Eye (tissue), 1 donor: Measurements from ENCODE around the gene TSSC4.

ENCODE experiments used
- DNase-seq: peaks from one replicate; pipeline ENCODE4 v3.0.0-alpha.2; 2015

The TSSC4 gene

DNA sequence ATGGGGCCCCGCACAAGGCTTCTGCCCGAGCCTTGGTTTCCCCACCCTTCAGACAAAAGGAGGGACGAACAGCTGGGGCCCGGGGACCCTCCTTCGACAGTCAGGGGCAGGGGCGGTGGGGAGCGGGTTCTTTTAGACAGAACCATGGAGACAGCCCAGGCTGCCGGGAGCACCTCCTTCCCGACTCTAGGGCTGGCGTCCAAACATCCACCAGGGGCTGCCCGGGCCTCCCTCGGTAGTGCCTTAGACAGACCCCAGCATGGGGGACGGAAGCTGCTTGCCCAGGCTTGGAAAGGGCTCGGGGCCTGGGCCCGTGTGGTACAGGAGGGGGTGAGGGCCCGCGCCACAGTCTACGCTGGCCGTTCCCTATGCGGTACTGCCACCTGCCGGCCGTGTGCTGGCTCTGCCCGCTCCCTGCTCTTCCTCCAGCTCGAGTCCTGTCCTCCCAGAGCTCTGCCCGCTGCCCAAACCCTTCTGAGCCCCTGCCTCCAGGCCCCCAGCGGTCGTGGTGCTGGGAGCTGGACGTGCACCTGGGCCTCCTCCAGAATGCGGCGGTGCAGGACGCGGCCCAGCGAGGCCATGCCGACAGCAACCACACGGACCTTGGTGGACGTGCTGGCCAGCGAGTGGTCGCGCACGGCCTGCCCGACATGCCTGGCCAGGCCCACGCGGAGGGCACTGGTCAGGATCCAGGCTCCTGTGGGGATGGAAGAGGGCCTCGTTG, 20.1 kb downstream of the TSSC4 start:
- DNase-seq = peak; percentile 94

DNA sequence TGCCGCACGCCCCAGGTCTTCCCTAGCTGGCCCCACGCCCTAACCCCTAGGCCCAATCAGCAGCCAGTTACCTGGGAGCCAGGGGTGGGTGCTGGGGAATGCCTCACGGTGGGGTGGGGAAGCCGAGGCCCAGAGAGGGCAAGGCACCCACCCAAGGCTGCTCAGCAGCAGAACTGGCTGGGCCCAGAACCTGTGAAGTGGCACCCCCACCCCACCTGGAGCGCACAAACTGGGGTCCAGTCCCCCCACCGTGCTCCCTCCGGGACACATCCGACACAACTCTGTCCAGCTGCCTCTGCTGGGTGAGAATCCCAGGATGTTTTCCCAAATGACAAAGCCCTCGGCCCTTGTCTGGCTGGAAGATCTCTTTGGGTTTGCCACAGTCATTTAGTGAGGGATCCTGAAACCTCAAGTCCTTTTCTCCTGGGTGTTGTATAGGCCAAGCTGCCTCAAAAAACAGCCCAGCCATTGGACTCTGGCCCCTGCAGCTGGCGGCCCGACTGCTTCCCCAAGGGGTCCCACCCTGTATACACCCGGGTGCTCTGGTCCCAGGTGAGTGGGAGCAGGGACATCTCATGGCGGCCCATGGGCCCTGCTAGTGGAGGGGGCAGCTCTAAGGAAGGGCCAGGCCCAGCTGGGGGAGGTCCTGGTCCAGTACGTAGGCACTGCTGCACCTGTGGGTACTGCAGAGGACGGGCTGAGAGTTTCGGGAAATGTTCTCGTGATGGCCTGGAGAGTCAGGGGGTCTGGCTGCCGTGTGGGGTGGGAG, 20.9 kb downstream of the TSSC4 start:
- DNase-seq = no peak

DNA sequence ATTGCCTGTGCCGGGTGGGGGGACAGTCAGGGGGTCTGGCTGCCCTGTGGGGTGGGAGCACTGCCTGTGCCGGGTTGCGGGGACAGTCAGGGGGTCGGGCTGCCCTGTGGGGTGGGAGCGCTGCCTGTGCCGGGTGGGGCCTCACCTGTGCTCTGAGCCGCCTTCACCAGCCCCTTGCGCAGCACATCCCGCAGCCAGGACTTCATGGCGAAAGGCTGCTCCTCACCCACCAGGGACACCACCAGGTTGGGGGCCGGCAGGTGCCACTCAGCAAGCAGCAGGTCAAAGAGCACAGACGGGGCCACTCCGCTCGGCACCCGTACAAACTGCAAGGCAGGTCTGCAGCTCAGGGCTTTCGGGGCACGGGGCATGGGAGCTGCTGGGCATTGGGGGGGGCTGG, 21.4 kb downstream of the TSSC4 start:
- no peak for DNase-seq

DNA sequence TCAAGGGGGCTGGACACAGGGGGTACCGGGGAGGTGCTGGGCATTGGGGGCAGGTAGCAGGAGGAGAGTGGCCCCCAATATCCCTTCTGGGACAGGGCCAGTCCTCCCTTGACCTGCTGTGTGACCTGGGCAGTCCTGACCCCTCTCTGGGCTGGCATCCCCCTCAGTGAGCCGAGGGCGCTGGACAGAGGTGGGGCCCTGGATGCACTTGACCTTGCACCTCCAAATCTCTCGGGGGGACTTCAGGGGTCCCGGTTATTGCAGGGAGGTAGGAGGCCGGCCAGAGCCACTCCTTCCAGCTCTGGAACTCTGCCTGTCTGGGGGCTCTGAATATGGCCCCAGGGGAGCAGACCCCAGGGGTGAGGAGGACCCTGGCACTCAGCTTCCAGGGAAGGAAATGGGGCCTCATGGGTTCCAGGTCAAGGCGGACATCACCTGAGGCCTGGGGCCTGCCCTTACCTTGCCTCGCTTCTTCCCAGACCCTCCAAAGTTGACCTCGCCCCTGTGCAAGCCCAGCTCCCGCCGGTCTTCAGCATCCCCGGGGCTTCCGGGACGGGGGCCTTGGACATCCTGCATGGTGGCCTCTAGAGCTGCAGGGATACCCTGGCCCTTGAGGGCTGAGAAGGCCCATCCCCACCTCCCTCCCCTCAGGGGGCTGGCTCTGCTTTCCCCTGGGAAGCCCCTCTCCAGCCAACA, 22.1 kb downstream of the TSSC4 start:
- DNase-seq = no peak

DNA sequence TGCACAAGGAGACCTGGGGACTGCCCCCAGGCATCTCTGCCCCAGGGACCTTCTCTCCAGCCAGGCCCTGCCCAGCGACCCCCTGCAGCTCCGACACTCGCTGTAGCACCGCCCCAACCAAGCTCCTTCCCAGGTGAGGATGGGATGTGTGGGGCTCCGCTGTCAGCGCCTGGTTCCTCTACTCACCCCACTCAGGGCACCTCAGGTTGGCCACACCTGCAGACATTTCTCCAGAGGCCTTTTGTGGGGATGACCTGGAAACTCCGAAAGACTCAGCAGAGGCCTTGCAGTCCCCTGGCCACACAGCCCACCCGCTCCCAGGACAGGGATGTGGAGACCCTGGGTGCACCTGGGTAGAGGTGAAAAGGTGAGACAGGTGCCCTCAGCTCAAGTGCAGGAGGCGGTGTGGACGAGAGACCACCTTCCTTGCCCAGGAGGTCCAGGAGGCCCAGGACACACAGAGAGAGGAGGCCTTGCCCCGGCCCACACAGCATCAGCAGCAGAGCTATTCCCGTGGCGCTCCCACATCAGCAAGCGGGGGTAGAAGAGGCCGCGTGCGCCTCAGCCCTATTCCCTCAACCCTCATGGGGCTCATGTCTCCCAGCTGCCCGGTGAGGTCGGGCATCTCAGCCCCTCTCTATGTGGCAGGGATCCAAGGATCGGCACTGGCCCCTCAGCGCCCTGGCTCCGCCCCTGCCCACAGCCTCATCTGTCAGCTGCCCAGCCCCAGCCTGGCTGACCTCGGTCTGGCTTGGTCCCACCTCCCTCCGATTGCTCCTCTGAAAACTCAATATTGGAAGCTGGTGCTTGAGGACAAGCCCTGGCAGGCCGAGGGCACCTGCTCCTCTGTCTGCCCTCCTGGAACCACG, 22.8 kb downstream of the TSSC4 start:
- no peak for DNase-seq

DNA sequence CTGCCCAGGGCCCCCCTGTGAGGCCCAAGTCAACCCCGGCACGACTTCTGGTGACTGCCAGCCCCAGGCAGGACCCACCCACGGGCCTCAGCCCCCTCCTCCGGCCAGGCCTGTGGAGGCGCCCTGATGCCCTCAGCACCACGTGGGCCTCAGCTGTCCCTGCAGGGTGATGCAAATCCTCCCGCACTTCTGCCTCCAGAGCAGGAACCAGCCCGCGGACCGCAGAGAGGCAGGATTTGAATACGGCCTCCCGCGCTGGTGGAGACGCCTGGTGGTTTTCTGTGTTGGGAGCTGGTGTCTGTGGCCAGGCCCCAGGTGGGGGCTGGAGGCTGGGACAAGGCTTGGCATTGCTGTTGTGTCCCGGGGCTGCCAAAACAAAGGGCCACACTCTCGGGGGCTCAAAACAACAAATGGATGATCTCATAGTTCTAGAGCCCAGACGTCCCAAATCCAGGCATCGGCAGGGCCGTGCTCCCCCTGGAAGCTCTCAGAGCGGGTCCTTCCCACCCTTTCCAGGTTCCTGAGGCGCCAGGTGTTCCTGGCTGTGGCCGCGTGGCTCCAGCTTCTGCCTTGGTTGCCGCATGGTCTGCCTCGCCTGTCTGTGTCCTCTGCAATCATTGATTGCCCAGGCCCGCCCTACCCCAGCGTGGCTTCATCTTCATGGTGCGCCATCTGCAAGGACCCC, 24.4 kb downstream of the TSSC4 start:
- DNase-seq = no peak

DNA sequence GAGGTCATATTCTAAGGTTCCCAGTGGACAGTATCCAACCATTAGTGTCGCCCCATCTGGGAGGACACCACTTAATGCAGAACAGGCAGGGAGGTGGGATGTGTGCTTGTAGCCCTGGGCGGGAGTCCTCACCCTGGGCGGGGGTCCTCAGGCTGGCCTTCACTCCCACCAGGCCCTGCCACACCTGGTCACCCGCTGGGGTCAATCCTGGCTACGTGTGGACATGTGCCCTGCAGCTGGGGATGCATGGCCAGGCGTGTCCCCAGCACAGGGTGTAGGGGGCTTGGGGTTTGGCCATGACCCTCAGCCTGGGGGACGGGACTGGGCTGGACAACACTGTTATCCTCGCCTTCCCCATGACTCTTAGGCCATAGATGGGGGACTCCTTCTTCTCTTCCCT, 25.0 kb downstream of the TSSC4 start:
- no peak for DNase-seq

DNA sequence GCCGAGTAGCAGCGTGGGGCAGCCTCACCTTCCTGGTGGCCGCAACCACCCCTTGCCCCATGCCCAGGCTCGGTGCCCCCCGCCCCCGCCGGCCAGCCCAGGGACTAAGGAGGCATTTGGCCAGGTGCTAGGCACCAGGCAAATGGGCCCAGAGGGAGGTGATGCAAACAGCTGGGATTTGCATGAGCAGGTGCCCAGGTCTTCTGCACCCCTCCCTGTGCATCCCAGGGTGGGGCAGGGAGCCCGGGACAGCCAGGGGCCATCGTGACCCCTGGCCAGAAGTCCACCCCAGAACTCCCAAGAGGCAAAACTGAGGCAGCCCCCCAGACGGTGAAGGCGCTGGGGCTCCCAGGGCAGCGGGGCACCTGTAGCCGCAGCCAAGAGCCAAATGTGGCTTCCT, 25.7 kb downstream of the TSSC4 start:
- DNase-seq = no peak

DNA sequence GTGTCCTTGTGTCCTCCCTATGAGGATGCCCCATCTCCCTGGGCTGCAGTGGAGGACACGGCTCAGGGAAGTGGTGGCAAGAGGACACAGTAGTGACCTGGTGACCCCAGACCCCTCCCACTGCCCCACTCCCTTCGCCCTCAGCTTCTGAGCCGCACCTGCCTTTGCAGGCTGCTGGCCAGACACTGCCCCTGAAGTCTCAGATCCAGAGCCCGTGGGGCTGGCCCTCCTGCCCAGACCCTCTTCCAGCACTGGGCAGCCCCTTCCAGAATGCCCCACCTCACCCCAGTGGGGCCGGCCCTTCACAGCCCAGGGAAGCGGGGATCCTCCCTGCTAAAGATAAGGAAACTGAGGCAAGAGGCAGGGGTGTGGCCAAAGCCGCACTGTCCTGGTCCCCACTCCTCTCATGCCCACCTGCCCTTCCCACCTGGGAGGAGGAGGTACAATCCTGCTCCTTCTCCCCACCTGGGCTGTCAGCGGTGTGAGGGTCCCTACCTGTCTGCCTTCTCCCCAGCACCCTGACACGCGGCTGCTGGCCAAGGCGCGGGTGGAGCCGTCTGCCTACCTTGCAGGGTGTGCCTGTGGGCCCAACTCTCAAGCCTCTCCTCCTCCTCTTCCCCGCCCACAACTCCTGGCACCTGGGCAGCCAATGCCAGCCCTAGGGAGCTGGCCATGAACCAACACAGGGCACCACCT, 26.4 kb downstream of the TSSC4 start:
- DNase-seq = no peak

DNA sequence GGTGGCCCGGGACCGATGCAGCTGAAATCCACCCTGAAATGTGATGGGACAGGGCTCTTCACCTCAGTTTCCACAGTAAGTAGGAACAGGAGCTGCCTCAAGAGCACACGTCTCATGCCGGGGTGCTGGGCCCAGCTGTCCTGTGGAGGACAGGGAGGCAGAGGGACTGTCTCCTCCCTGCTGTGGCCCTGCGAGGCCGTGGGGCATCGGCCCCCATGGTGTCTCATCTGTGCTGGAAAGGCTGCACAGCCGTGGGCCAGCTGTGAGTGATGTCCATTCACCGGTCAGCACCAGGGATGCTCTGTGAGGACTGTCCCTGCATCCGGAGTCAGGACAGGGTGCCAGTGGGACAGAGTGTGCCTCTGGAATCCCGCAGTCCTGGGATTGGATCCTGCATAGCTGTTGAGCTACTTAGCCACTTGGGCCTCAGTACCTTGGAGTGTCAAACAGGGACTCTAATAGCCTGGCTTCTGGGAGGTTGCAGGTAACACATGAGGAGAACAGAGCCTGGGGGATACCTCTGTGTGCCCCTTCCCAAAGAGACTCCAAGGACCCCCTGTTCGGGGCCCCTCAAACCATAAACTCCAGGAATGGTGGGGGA, 27.3 kb downstream of the TSSC4 start:
- DNase-seq = no peak

DNA sequence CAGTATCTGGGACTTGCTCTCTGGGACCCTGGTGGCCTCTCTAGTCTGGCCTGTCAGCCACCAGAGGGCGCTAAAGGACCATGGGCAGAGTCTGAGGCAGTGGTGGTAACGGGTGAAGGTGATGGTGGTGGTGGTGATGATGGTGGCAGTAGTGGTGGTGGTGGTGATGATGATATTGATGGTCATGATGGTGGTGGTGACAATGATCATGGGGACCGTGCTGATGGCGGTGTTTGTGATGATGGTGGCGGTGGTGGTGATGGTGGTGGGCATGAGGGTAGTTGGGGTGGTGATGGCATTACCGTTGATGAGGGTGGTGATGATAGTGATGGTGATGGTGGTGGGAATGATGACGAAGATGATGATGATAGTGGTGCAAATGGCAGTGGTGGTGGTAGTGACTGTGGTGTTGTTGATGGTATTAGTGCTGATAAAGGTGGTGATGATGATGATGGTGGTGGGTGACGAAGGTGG, 27.8 kb downstream of the TSSC4 start:
- peak; percentile 77 for DNase-seq

DNA sequence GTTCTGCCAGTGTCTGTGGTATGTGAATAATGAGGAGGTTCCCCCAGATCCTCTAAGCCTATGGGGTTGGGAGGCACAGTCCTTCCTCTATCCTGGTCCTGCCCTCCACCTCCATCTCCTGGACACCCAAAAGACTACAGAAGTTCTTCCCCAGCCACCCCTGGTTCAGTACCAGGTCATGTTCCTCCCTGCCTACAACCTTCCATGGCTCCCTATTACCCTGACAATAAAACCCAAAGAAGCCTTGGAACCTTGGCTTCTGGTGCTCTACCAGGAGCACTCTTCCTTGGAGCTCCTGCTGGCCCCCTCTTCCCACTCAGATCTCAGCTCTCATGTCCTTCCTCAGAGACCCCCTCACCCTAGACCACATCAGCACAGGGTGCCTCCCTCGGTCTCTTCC, 30.8 kb downstream of the TSSC4 start:
- DNase-seq = no peak

DNA sequence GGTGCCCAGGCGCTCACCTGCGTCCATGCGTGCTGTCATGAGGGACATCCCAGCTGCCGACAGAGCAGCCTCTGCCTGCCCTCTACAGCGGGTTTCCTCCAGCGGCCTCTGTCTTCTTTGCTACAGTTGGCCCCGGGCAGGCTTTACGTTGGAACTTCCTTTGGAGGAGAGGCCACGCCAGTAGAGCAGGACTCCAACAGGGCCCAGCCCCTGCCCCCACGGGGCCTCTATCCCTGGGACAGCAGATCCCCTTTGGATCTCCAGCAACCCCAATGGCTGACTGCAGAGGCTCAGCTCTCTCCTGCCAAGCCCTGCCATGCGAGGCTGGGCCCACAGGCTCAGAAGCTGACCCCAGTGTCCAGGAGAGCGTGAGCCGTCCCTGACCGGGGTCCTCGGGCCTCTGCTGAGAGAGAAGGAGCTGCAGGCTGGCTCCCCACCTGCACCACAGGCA, 31.6 kb downstream of the TSSC4 start:
- DNase-seq = no peak

DNA sequence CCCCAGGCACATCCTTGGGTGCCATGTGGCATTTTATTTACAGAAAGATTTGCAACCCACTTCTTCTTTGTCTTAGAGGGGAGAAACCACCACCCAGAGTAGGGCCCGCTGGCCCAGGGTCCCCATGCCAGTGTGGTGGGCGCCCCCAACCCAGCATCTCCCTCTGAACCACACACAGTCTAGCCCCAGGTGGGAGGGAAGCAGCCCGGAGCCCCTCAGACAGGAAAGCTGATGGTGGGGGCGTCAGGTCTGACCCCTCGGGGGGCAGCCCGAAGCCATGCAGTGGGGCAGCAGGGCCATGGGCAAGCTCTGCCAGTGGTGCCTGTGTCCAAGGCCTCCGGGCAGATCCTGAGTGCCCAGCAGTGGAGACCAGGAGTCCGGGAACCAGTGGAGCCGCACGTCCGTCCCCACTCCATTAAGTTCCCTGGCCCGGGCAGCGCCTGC, 32.1 kb downstream of the TSSC4 start:
- no peak for DNase-seq

DNA sequence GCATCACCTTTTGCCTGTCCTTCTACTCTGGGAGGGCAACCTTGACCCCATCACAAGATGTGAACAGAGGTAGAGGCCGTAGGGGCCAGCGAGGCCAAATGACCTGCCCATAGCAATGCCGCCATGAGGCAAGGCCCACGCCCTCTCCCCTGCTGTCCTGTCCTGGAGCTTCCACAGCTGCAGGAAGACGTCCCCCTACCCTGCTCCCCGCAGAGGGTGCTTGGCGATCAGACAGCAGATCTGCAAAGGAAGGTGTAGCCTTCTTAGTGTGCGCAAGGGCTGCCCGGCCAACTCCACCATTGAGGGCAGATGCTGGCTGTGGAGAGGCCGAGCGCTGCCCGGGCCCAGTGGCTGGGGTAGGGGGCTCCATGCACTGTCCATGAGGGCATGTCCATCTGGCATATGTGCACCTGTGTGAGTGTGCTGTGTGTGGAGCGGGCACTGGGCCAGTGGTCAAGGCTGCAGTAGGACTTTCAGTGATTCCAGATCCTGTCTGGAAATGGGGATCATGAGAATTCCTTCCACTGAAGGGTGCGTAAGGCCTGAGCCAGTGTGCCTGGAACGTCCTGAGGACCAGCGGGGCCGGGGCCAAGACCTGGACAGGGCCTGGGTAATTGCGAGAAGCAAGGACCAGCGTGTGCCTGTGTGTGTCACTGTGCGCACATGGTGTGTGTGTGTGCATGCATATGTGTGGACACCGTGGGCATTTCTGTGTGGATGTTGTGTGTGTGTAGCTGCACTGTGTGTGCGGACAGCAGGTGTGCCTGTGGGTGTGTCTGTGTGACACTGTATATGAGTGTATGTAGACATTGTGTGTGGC, 32.8 kb downstream of the TSSC4 start:
- DNase-seq = no peak

DNA sequence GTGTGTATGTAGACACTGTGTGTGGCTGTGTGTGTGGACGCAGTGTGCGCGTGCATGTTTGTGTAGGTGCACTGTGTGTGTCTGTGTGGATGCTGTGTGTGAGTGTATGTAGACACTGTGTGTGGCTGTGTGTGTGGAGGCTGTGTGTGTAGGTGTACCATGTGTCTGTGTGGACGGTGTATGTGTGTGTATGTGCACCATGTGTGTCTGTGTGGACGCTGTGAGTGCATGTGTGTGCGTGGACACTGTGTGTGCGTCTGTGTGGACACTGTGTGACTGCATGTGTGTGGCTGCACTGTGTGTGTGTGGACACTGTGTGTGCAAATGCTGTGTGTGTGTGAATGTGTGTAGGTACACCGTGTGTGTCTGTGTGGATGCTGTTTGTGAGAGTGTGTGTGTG, 33.5 kb downstream of the TSSC4 start:
- DNase-seq = no peak

DNA sequence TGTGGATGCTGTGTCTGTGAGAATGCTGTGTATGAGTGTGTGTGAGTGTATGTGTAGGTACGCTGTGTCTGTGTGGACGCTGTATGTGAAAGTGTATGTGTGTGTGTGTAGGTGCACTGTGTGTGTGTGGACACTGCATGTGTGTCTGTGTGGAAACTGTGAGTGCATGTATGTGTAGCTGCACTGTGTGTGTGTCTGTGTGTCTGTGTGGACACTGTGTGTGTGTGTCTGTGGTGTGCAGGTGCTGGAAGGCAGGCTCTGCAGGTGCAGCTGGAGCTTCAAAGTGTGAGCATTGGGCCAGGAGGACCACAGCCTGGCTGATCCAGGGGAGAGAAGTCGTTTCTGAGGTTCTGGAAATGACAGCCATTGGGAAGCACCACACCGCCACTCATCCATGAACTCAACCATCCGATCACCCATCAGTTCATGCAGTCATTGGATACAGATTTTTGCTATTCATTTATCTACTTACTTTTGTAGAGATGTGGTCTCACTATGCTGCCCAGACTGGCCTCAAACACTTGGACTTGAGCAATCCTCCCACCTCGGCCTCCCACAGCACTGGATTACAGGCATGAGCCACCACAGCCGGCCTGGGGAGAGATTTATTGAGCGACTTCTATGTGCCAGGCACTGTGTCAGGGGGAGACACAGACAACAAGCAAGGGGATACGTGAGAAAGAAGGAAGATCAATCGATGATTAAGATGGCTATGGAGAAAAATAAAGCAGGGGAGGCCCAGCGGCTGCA, 34.1 kb downstream of the TSSC4 start:
- no peak for DNase-seq

DNA sequence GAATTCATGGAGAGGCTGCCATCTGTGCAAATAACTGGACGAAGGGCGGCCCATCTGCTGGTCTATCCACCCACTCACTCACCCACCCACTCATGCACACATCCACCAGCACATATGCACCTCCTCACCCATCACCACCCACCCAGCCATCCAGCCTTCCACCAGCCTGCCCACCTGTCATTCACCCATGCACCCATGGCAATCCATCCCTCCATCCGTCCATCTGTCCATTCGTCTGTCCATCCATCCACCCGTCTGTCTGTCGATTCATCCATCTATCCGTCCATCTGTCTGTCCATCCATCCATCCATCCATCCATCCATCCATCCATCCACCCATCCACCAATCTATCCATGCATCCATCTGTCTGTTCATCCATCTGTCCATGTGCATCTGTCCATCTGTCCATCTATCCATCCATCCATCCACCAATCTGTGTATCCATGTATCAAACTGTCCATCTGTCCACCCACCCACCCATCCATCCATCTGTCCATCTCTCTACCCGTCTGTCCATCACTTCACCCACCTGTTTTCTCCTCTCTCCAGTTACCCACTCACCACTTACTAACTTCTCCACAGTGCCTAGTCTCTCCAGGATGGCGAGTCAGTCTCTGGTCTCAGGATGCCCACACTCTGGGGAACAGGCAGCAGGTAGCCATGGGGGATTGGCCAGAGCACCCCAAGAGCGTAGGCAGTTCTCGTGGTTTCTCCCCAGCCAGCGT, 34.9 kb downstream of the TSSC4 start:
- no peak for DNase-seq
